ENCODE measurements around the gene AKAP12. TPM values are rescaled to one million over a fixed set of nuclear protein-coding genes. Genes with fewer than 3 reads are reported as not detected.
"Not testable (repeated sequence)": the region's sequence is repeated elsewhere in the genome, so short reads cannot be mapped to it uniquely, and the experiment has no call there.

Gene AKAP12
- total RNA-seq, 3 donors from 2014 or later = 40.7 to 368 (median 127) TPM

DNA sequence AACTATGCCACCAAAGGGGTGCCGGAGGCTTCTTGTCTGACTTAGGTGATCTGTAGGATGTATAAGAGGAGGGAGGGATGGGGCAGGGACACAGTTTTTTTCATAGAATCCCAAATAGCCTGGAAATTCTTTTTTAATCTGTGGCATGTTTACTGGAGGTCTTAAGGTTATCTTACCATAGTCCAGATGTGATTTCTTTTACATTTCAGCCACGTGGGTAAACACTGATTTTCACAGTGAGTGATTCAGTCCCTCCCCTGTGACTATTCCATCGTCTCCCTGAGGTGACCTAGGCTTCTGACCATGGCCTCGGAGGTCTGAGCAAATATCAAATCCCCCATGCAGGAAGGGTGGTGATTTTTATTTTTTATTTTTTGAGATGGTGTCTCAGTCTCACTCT, 67.7 kb downstream of the AKAP12 start:
- TF ChIP-seq, protein P1, sequence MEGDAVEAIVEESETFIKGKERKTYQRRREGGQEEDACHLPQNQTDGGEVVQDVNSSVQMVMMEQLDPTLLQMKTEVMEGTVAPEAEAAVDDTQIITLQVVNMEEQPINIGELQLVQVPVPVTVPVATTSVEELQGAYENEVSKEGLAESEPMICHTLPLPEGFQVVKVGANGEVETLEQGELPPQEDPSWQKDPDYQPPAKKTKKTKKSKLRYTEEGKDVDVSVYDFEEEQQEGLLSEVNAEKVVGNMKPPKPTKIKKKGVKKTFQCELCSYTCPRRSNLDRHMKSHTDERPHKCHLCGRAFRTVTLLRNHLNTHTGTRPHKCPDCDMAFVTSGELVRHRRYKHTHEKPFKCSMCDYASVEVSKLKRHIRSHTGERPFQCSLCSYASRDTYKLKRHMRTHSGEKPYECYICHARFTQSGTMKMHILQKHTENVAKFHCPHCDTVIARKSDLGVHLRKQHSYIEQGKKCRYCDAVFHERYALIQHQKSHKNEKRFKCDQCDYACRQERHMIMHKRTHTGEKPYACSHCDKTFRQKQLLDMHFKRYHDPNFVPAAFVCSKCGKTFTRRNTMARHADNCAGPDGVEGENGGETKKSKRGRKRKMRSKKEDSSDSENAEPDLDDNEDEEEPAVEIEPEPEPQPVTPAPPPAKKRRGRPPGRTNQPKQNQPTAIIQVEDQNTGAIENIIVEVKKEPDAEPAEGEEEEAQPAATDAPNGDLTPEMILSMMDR (IDR thresholded peaks at IDR 0.05) = no peak
- TF ChIP-seq POLR2A (IDR thresholded peaks at IDR 0.05) = no peak
- TF ChIP-seq POLR2AphosphoS5 (IDR thresholded peaks at IDR 0.05) = no peak
- Histone ChIP-seq H3K9me3 (no peaks in the 10 kb centered on the region), H3K4me1 (no peaks in the 10 kb centered on the region), H3K27me3 (no peaks in the 10 kb centered on the region), H3K27ac (no peak overlapping the region), H3K4me3 (no peak overlapping the region), H3K36me3 (no peaks in the 10 kb centered on the region)
- intact Hi-C loops (cut with DNase I; ENCODE audit: low total_unique reads) = no loop called here
- no peak for DNase-seq (ENCODE audit: low spot score in 2 of 2)

DNA sequence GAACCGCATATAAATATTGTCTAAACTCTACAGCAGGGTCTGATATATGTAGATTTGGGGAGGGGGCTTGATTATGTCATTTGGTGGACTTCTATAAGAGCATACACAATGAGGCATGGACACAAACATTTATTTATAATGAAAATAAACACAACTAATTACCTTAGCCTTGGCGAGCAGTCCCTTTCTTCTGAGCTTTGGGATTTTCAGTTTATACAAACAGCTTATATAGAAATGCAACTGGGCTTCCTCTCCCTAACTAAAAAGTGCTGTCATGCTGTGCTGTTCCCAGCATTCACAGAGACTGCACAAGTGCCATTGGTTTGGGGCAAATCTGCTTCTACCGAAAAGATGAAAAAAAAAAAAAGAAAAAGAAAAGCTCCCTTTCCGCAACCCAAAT, 69.9 kb downstream of the AKAP12 start:
- no peak for DNase-seq (ENCODE audit: low spot score in 2 of 2)
- no peaks in the 10 kb centered on the region for H3K36me3 ChIP-seq
- no peak overlapping the region for H3K27ac ChIP-seq
- H3K27me3 ChIP-seq = no peaks in the 10 kb centered on the region
- H3K4me3 ChIP-seq = no peak overlapping the region
- intact Hi-C loops (cut with DNase I; ENCODE audit: low total_unique reads) = no loop called here
- H3K4me1 ChIP-seq = no peaks in the 10 kb centered on the region
- TF ChIP-seq, protein P1 (IDR thresholded peaks at IDR 0.05) = no peak
- TF ChIP-seq POLR2AphosphoS5 (IDR thresholded peaks at IDR 0.05) (no peak), POLR2A (IDR thresholded peaks at IDR 0.05) (no peak)
- H3K9me3 ChIP-seq = no peaks in the 10 kb centered on the region

GRCh38 chr6:151310279-151310678, 70.5 kb downstream of the AKAP12 start:
- no peak for DNase-seq (ENCODE audit: low spot score in 2 of 2)
- TF ChIP-seq POLR2A (IDR thresholded peaks at IDR 0.05) = no peak
- TF ChIP-seq, protein P1 (IDR thresholded peaks at IDR 0.05) = no peak
- TF ChIP-seq POLR2AphosphoS5 (IDR thresholded peaks at IDR 0.05) = no peak
- H3K4me1 ChIP-seq = no peaks in the 10 kb centered on the region
- no peaks in the 10 kb centered on the region for H3K27me3 ChIP-seq
- H3K4me3 ChIP-seq = no peak overlapping the region
- no peaks in the 10 kb centered on the region for H3K36me3 ChIP-seq
- intact Hi-C loops (cut with DNase I; ENCODE audit: low total_unique reads) = no loop called here
- peak overlapping the region in 1 of 2 donors; percentile 13 for H3K27ac ChIP-seq
- no peaks in the 10 kb centered on the region for H3K9me3 ChIP-seq

DNA sequence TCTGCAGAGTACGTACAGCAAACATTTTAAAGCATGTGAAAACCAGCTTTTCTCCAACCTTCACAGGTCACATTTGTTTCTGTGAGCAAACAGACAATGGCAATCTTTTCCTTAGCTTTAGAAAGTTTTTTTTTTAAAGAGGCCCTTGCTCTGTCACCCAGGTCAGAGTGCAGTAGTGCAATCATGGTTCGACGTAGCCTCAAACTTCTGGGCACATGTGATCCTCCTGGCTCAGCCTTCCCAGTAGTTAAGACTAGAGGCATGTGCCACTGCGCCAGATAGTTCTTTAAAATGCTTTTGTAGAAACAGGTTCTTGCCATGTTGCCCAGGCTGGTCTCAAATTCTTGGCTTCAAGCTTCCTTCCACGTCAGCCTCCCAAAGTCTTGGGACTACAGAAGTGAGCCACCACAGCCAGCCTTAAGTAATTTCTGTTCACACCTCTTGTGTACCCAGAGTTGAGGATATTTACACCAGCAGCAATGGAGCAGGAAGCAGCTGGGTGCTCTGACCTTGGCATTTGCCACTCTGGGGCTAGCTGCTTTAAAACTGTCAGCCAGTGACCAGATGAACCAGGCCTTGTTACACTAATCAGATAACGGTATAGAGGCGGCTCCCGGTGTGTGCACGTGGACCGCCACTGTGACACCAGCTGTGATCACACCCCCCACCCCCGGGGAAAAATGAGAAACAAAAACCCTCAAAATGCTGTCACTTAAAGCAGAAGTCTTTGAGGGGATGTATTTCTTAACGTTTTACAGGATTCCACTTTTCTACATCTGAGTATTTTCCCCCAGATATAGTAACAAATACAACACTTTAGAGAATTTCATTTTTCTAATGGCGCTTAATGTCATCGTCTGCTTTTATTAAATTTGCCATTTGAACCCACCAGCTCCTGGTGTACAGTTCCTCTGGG, 71.3 kb downstream of the AKAP12 start:
- Histone ChIP-seq H3K36me3 (no peaks in the 10 kb centered on the region), H3K4me3 (no peak overlapping the region), H3K9me3 (no peaks in the 10 kb centered on the region), H3K4me1 (no peaks in the 10 kb centered on the region), H3K27ac (no peak overlapping the region), H3K27me3 (no peaks in the 10 kb centered on the region)
- intact Hi-C loops (cut with DNase I; ENCODE audit: low total_unique reads) = no loop called here
- DNase-seq (ENCODE audit: low spot score in 2 of 2) = no peak
- TF ChIP-seq POLR2AphosphoS5 (IDR thresholded peaks at IDR 0.05) = no peak
- TF ChIP-seq, protein P1 (IDR thresholded peaks at IDR 0.05) = no peak
- TF ChIP-seq POLR2A (IDR thresholded peaks at IDR 0.05) = no peak

DNA sequence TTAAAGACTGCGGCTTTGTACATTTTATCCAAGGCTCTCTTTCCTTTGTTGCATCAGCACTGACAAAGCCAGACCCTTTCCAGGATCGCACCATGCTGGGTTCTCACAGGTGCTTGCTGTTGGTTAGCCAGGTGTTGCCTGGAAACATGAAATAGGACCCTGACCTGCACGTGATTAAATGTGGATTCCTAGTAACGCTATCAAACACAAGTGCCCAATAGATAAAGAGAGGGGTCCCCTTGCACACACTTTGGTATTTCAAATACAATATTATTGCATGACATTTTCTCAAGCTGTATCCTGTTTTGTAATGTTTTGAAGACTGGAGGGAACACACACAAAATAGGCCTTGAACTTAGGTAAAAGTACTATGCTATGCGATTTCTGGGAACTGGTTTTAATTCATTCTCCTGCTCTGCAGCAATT, 73.3 kb downstream of the AKAP12 start:
- Histone ChIP-seq H3K4me1 (no peaks in the 10 kb centered on the region), H3K4me3 (no peak overlapping the region)

DNA sequence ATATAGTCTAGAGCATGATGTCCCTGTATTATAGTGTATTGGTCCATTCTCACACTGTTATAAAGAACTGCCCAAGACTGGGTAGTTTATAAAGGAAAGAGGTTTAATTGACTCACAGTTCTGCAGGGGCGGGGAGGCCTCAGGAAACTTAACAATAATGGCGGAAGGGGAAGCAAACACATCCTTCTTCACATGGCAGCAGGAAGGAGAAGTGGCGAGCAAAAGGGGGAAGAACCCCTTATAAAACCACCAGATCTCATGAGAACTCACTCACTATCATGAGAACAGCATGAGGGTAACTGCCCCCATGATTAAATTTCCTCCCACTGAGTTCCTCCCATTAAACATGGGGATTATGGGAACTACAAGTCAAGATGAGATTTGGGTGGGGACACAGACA, 75.9 kb downstream of the AKAP12 start:
- H3K4me1 ChIP-seq; H3K36me3 ChIP-seq; H3K27me3 ChIP-seq; intact Hi-C loops (cut with DNase I; ENCODE audit: low total_unique reads); H3K27ac ChIP-seq; DNase-seq (ENCODE audit: low spot score in 2 of 2); H3K9me3 ChIP-seq; H3K4me3 ChIP-seq: not testable (repeated sequence)

More for the DNA sequence above, 73.3 kb downstream of the AKAP12 start:
- H3K9me3 ChIP-seq = no peaks in the 10 kb centered on the region
- DNase-seq (ENCODE audit: low spot score in 2 of 2) = no peak
- H3K36me3 ChIP-seq = no peaks in the 10 kb centered on the region
- no peak for TF ChIP-seq POLR2A (IDR thresholded peaks at IDR 0.05)
- TF ChIP-seq, protein P1 (IDR thresholded peaks at IDR 0.05) = no peak
- no peak for TF ChIP-seq POLR2AphosphoS5 (IDR thresholded peaks at IDR 0.05)
- no peaks in the 10 kb centered on the region for H3K27me3 ChIP-seq
- no peak overlapping the region for H3K27ac ChIP-seq
- intact Hi-C loops (cut with DNase I; ENCODE audit: low total_unique reads) = no loop called here
